K562 (cell line): Measurements from ENCODE around the gene PGM5. TPM values are rescaled to one million over a fixed set of nuclear protein-coding genes. Genes with fewer than 3 reads are reported as not detected.

Source experiments
- AFF1 ChIP-seq, 2 experiments: fragments of 450-650 bp; IDR thresholded peaks; 2 replicates each; pipeline ENCODE4 v1.6.1; 2018; ENCODE audit warnings: mild to moderate bottlenecking in 2 of 2, low read depth in 1 of 2; ENCODE audit not compliant: partially characterized antibody in 2 of 2
- ARID3A ChIP-seq: IDR thresholded peaks from 2 replicates; pipeline ENCODE4 v1.6.1; 2012; ENCODE audit warnings: low read depth, low read length, improper control_type of control experiment, borderline replicate concordance
- ATF2 ChIP-seq: sonication (generic); formaldehyde crosslinking; IDR thresholded peaks from 2 replicates; pipeline ENCODE4 v1.8.1; 2022; ENCODE audit warnings: missing genetic modification reagents
- TFE3 ChIP-seq: fragments of 450-650 bp; formaldehyde crosslinking; IDR thresholded peaks from 2 replicates; pipeline ENCODE4 v1.4.0; 2020; ENCODE audit warnings: mild to moderate bottlenecking, mixed read lengths
- polyA plus RNA-seq, 8 experiments: library from polyadenylated mRNA; depleted of rRNA in 4 of 8; stranded (reverse) in 5 of 8; unstranded in 3 of 8; fragments of >200 nt; fragmentation: Nextera tagmentation in 2 of 8; fragmentation: Illumina TruSeq in 1 of 8; extraction: Ambion mirVana in 2 of 8; extraction: Trizol in 1 of 8; gene quantifications; 2 replicates each; pipeline versions ENCODE4 v1.2.1 to v1.2.3, GENCODE V29; 2011 to 2014; ENCODE audit warnings: inconsistent platforms in 1 of 8, missing spikeins in 1 of 8
- total RNA-seq, 7 experiments: library from RNA; depleted of rRNA in 6 of 7; stranded (reverse); fragments of >200 nt in 6 of 7; fragmentation: Illumina TruSeq in 2 of 7; extraction: Trizol in 2 of 7; gene quantifications; 2 replicates each; pipeline versions ENCODE4 v1.2.1 to v1.2.3, GENCODE V29; 2011 to 2021; ENCODE audit warnings: low replicate concordance in 1 of 7

Gene PGM5
- total and polyA plus RNA-seq, 9 of the 15 experiments (the other 6 are each of a cell fraction or from before 2014, with no cell fraction given) = 0.03 to 0.24 (median 0.15) TPM; not detected in 1

GRCh38 chr9:68447611-68448010 lies 91.2 kb downstream of the PGM5 start (continued):
- no peak for TF ChIP-seq ARID3A
- no peak for TF ChIP-seq TFE3 (CRISPR knock-in tag)
- no peak for TF ChIP-seq AFF1 (IDR thresholded peaks at IDR 0.05; ENCODE audit: low read depth in 1 of 2, partially characterized antibody in 2 of 2)
- TF ChIP-seq ATF2 (CRISPR knock-in tag) = no peak
- TF ChIP-seq, all 486 proteins: peak for 0
